HPDE6-E6E7 (cell line): ENCODE measurements around the gene ZNF90.
A peak's percentile ranks its signal among the peaks of the same experiment; 100 is the strongest.
"Not testable (repeated sequence)": the region's sequence is repeated elsewhere in the genome, so short reads cannot be mapped to it uniquely, and the experiment has no call there.

Experiments
- DNase-seq: peaks from one replicate; pipeline ENCODE4 v3.0.0; 2011; ENCODE audit warnings: missing footprints; ENCODE audit errors: extremely low spot score

Gene ZNF90

DNA sequence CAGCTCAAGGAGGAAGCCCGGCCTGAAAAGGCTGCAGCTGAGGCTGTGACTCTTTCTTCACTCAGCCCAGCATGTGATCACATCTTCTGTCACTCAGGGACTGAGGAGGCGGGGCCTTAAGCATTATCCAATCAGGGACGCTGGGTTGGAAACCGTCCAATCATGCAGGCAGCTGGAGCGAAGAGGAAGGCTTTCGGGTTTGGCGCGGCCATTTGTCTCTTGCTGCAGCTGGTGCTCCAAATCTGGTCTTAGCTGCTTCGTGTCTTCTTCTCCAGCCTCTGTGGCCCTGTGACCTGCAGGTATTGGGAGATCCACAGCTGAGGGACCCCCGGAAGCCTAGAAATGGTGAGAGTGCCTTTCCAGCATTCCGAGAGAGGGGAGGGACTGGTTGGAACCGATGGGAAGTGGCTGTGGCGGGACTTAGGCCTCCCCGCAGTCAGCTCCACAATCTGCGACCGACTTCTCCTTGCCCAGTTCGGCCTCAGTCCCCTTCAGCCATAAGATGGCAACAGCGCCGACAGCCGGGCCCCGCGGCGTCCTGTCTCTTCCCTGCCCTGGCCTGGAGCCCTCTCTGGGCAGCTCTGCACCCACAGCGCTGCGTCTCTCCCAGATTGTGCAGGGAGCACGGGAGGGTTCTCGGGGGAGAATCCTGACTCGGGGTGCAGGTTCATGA, at the start of gene ZNF90:
TSS of gene ZNF90 (plus strand) at position 210 of the 673 bp plus-strand sequence. CDS start at position 343, 133 bp downstream.
- DNase-seq: peak; percentile 78

DNA sequence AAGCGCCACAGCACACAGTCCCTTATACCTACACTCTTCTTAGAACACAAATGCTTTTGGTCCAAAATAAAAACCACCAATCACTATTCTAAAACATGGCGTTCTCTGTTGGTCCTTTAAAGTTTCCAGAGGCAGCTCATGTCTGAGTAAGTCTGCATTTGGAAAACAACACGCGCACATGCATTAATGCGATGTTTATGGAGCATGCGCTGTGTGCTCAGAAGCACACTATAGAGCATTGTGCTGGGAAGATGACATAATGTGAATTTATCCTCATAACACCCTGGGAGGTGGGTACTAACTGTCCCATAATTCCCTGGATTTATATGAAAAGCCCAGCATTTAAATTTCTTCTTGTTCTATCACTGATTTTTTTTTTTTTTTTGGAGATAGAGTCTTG, 49.2 kb upstream of the ZNF90 start:
- no peak for DNase-seq

DNA sequence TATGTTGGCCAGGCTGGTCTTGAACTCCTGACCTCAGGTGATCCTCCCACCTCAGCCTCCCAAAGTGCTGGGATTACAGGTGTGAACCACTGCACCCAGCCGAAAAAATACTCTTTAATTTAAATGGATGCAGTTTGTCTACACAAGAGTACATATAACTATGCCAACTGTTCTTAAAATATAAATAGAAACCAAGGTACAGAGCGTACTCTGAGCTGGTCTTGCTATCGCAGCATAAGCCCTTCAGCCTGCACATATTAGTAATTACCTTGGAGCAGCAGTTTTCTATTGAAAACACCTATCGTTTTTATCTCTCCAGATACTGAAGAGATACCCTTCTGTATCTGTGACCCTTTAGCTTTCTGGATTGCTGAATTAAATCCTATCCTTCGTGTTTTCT, 41.9 kb upstream of the ZNF90 start:
- DNase-seq: no peak

DNA sequence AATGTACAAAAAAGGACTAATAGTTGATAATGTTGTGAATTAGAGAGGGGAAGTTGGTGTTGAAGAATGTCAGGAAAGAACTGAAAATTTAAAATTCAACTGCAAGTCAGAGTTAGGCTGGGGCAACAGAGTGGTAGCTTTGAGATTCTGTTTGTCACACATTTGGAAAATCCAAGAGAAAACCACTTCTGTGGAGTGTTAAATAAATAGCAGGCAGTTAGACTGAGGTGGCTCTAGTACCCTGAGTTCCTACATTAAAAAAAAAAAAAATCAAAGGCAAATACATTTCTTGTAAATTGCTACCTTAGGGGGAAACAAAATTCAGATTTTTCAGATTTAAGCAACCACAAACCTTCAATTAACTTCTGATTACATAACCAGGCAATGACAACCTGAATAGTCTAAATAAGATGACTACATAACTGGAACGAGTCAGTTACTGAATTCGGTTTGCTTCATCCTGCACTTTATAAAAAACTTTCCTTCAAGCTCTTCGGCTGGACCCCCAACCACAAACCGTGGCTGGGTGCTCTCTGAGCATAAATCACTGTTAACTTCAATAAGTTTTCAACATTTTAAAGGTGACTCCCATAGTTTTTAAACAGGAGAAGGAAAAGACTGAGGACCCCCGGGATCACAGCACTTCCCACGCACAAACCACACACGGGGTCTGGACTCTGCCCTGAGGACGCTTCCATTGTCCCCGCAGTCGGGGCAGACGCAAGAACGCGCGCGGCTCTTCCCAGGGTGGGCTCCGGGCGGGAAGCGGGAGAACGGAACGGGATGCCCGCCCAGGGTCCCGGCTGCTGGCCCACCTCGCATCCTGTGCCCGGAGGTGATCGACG, 39.2 kb upstream of the ZNF90 start:
- DNase-seq: no peak

DNA sequence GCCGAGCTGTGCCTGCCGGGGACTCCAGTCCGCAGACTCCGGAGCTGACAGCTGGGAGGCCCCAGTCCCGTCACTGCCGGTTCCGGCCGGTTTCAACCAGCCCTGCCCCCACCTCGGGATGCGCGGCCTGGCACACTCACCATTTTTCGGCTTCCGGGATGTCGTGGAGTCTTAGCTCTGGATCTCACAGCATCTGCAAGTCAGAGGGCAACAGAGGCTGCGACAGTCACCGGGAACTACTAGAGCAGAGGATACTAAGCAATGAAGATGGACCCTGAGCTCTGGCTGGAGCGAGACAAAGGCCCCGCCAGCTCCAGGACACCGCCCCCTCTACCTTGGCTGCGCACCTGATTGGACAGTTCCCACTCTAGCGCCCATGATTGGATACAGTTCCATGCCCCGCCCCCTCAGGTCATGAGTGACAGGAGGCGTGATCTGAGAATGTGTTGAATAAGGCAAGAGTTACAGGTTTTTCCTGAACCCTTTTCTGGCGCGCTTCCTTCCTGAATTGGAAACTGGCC, 38.5 kb upstream of the ZNF90 start, which contains the start of gene ZNF682:
TSS of gene ZNF682 (minus strand) at position 303 of the 521 bp plus-strand sequence. CDS start at position 143, 160 bp downstream.
- peak; percentile 91 for DNase-seq

DNA sequence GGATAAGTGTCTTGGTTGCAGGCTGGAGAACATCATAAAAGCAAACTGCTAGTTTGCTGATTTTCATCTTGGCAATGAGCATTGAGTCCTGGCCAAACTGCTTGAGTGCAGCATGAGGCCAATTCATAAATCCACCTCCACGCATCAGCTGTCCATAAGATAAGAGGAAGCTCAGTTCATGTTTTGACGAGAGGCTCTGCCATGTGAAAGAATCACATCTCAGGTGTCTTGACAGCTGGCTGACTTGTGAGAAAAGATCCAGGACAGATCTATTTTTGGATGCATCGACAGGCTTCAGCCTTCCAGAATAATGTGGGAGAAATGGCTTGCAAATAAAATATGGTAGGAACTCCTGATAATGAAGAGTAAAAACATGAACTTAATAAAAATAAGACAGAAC, 33.1 kb upstream of the ZNF90 start:
- DNase-seq: no peak

DNA sequence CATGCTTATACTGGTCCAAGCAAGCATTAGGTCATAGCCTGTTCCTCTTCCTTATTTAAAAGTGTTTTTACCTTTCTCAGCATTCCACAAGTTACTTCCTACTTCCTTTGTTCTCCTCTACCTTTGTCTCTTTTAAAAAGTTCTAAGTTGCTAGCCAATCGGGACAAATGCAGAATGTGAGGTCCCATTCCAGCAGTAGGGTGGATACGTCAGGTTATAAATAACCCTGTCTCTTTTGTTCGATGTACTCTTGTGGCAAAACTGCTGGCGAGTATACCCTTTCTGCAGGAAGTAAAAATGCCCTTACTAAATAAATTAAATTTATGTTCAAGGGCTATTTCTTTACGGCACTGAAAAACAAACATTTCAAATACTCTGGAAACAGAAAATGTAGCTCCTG, 32.1 kb upstream of the ZNF90 start:
- DNase-seq: not testable (repeated sequence)

DNA sequence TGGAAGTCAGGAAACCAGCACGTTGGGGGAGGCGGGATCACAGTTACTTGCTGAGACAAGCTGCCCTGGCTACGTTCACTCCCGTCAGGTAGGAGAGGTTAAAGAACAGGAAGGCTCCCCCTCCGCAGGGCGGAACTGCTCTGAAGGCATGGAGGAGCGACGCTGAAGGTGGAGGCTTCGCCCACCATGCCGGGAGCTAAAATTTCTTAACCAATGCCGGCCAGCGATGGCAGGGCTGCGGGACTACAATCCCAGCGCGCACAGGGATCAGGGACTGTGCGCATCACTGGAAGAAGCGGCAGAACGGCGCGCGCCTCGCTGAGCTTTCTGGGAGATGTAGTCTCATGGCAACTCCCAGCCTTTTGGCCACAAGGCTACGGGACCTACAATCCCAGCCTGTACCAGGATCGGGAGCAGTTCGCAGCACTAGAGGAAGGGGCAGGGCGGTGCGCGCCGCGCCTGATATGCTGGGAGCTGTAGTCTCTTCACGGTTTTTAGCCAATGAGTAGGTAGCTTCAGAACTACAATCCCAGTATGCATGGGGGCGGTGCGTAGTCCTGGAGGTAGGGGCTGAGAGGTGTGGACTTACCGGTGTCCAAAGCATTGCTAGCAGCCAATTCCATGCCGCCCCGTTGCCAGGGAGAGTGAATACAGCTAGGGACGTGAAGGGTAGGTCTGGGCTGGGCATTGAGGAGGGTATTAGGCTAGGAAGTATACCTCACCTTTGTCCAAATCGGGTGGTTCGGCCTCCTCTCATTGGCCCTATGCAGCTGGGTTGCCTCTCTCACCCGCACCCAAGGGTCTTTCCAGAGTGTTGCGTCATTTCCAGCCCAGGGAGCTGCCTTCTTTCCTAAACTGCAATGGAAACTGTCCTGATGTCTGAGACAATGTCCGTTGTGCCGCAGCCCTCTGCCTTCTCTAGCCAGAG, 25.7 kb upstream of the ZNF90 start:
- DNase-seq: peak; percentile 87

DNA sequence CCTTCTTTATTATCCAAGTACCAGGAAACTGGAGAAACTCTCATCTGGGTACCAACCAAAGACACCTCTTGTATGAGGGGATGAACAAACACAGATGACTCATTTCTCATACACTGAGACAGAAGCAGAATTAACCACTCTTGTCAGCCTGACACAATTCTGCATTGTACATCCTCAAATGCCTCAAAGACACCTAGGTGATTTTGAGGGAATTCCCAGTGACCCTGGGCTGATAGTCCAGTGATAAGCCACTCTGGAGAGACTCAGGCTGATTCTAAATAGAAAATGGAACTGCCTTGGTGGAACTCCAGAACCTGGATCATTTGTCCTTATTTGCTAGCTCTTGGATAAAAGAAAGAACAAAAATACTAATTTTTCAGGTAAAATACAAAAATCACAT, 19.1 kb upstream of the ZNF90 start:
- DNase-seq: not testable (repeated sequence)

DNA sequence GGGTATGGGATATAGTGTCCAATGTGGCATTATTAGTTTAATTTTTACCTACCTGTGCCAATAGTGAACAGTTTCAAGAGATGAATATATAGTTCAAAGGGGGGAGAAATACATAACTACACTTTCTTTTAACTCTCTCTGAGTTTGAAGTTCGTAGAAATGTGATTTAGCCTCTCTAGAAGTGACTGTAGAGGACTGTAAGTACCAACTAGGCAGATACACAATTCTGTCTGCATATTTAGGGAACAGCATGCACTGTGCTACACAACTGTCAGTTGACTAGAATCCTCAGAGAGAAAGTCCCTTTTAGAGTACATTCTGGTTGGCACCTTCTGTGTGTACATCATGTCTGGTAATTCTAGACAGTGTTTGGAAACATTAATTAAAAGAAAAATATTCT, 17.5 kb upstream of the ZNF90 start:
- DNase-seq: no peak

DNA sequence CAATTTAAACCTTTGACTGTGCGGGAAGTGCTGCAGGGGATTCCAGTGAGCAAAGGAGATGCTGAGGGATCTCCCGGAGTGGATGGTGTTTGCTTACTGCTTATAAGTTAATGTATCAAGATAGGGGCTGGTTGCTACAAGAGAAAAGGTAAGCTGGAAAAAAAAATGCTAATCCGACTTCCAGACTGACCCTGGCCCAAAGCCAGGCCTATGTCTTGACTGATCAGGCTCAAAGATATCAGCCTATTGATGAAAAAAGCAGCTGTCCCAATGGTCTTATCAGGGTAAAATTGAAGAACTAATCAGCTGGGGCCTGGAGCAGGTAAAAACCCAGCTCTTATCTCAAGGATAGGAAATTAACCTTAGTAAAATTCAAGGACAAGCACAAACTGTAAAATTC, 10.9 kb upstream of the ZNF90 start:
- DNase-seq: no peak

DNA sequence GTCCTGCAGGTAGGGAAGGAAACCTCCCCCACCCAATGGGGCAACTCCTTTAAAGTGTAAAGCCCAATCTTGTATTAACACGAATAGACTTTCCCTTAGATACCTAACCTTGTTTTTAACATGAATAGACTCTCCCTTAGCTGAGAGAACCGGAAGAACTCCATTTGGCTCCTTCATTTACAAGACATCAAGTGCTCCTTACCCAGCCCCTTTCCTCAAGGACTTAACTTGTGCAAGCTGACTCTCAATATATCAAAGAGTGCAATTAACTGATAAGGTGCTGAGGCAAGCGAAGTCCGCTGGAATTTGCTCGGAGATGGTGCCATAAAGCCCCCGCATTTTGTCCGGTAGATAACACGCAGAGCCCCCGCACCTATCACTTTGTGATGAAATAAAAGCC, 9.9 kb upstream of the ZNF90 start:
- no peak for DNase-seq

DNA sequence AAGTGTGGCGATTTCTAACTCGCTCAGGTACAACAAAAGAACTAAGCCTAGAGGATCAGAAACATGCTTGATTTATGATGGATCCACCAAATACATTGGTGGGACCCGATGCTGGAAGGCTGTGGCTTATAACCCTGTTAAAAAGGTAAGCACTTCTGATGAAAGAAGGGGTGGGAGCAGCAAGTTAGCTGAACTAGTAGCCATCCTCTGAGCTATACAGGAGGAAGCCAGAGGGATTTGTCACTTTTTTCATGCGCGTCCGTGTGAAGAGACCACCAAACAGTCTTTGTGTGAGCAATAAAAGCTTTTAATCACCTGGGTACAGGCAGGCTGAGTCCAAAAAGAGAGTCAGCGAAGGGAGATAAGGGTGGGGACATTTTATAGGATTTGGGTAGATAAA, 9.2 kb upstream of the ZNF90 start:
- DNase-seq: not testable (repeated sequence)

DNA sequence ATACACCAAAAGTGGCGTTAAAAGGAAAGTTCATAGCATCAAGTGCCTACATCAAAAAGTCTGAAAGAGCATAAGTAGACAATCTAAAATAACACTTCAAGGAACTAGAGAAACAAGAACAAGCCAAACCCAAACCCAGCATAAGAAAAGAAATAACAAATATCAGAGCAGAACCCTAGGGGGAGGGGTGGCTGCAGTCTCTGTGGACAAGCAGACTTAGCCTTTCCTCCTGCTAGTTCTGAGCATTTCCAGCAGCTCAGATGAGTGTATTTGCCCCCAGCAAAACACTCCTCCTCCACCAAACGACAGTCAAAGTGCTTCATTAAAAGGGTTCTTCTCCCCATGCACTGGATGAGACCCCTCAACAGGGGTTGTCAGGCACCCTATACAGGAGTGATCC, 7.1 kb upstream of the ZNF90 start:
- DNase-seq: no peak

DNA sequence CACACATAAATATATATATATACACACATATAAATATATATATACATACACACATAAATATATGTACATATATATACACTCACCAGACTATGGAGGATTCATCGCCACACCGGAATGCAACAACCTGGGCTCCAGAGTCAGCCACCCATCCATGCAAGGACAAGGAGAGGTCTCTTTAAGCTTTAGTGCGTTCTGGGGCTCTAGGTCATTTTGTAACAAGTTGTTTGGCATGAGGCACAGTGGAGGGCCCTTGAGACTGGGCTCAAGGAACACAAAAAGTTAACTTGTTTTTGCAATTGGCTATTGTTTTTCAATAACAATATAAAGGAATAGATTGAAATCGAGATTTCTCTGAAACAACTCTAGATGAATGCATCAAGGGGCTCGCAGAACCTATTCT, 4.9 kb upstream of the ZNF90 start:
- no peak for DNase-seq

DNA sequence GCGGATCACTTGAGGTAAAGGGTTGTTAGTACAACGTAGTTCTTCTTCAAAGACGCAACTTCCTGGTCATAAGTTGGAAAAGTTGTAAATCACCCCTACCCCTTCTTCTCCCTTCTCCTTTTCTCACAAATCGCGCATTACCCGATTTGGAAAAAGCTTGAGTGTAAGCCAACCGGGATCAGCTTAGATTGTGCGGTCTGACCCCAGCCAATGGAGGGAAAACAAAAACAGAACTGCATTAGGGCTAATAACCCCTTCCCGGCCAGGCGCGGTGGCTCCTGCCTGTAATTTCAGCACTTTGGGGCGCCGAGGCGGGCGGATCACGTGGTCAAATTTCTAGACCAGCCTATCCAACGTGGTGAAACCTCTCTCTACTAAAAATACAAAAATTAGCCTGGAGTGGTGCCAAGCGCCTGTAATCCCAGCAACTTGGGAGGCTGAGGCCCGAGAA, 806 bp downstream of the ZNF90 start:
- no peak for DNase-seq

DNA sequence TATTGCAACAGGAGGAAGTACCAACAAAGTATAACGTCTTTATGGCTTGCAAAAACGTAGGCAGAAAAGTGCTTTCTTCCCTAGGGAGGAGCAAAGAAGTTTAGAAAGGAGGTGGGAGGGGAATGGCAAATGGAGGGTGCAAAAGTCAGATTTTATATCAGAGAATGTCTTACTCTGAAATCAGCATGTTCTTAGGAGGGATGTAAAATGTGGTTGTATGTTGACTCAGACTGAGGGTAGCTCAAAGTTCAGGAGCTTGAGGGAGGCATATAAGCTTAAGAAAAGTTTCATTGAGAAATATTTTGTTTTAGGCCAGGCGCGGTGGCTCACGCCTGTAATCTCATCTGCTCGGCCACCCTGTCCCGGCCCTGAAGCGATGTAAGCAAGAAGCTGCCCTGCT, 1.7 kb downstream of the ZNF90 start:
- DNase-seq: no peak

DNA sequence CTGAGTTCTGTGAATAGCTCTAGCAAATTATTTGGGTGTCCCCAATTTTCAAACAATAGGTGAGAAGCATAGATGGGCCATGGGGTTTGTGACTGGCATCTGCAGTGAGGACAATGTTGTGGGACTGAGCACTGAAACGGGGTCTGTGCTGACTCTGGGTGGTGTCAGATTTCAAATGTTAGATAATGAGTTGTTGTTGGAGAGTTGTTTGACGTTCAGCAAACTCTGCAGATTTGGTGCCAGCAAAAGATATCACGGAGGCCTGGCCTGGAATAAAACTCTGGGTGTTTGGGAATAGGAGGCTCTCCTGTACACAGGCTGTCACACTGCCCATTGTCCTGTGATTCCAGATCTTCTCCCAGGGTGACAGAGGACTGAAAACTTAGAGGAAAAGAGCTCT, 2.9 kb downstream of the ZNF90 start:
- DNase-seq: no peak

DNA sequence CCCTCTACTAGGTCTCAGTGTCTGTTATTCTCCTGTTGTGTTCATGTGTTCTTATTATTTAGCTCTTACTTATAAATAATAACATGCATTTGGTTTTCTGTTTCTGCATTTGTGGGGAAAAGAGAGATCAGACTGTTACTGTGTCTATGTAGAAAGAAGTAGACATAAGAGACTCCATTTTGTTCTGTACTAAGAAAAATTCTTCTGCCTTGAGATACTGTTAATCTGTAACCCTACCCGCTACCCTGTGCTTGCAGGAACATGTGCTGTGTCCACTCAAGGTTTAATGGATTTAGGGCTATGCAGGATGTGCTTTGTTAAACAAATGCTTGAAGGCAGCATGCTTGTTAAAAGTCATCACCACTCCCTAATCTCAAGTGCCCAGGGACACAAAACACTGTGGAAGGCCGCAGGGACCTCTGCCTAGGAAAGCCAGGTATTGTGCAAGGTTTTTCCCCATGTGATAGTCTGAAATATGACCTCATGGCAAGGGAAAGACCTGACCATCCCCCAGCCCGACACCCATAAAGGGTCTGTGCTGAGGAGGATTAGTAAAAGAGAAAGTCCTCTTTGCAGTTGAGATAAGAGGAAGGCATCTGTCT, 4.5 kb downstream of the ZNF90 start:
- DNase-seq: not testable (repeated sequence)

DNA sequence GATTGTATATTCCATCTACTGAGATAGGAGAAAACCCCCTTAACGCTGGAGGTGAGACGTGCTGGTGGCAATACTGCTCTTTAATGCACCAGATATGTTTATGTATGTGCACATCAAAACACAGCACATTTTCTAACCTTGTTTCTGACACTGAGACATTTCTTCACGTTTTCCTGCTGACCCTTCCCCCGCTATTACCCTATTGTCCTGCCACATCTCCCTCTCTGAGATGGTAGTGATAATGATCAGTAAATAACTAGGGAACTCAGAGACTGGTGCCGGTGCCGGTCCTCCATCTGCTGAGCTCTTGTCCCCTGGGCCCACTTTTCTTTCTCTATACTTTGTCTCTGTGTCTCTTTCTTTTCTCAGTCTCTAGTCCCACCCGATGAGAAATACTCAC, 5.1 kb downstream of the ZNF90 start:
- DNase-seq: not testable (repeated sequence)

DNA sequence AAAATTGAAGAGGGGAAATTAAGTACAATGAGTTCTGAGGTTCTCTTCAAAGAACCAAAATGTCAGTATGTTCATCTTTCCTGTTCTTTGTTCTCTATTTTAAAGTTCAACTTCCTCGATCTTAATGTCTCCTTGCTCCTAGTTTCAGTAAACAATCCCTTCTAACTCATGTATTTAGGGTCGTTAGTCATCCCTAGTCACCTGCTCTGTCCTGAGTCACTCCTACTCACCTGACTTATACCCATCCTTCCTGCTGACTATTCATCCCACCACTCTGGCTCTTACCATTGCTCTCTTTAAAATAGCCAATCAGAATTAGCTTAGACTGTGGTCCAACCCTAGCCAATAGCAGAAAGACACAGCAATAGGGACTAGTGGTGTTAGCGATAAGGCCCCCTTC, 24.3 kb downstream of the ZNF90 start:
- no peak for DNase-seq
